ENCODE data around the gene NOS1AP.

The NOS1AP gene

DNA sequence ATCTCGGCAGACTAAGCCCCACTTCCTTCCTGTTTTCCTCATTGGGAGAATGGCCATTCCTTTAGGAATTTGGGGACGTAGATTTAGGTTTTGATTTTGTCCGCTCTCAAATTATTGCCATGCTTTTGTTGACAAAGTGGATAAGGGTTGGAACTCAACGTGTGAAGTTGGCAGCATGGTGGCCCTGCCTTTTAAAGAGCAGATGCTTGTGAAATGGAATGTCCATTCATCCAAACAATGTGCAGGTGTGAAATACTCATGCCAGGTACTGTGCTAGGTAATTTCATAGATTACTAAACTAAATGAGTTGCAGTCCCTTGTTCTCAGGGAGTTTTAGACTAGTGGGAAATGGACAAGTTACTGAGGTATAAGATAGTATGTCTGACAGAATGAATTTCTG is 232.2 kb downstream of the NOS1AP start:
- Histone ChIP-seq H3K27me3 (ENCODE audit: control insufficient read depth, low read length) (peaks cover 7% of the 10 kb centered on the region; the same call in 1 of the 2 replicates), H3K9me2 (replicated peaks; ENCODE audit: control insufficient read depth, low read length) (no peaks in the 10 kb centered on the region), H4K20me1 (ENCODE audit: control insufficient read depth, insufficient read depth, low read depth, low read length) (no peaks in the 10 kb centered on the region), H3K27ac (ENCODE audit: low read depth, low read length) (no peak overlapping the region), H3K36me3 (ENCODE audit: control insufficient read depth, low read length) (no peaks in the 10 kb centered on the region), H3F3A (ENCODE audit: control insufficient read depth, insufficient read depth) (no peaks in the 10 kb centered on the region), H3K4me1 (ENCODE audit: control insufficient read depth, low read length) (no peaks in the 10 kb centered on the region), H3K79me2 (ENCODE audit: control insufficient read depth, low read length) (no peaks in the 10 kb centered on the region), H3K9me3 (ENCODE audit: control insufficient read depth, insufficient read depth, low read length) (no peaks in the 10 kb centered on the region), H3K4me2 (ENCODE audit: low read length) (no peak overlapping the region), H3K4me3 (ENCODE audit: low read length) (no peak overlapping the region)
- TF ChIP-seq EZH2phosphoT487 (IDR thresholded peaks at IDR 0.05; ENCODE audit: borderline replicate concordance, low read length): no peak
- TF ChIP-seq, protein P1, sequence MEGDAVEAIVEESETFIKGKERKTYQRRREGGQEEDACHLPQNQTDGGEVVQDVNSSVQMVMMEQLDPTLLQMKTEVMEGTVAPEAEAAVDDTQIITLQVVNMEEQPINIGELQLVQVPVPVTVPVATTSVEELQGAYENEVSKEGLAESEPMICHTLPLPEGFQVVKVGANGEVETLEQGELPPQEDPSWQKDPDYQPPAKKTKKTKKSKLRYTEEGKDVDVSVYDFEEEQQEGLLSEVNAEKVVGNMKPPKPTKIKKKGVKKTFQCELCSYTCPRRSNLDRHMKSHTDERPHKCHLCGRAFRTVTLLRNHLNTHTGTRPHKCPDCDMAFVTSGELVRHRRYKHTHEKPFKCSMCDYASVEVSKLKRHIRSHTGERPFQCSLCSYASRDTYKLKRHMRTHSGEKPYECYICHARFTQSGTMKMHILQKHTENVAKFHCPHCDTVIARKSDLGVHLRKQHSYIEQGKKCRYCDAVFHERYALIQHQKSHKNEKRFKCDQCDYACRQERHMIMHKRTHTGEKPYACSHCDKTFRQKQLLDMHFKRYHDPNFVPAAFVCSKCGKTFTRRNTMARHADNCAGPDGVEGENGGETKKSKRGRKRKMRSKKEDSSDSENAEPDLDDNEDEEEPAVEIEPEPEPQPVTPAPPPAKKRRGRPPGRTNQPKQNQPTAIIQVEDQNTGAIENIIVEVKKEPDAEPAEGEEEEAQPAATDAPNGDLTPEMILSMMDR (IDR thresholded peaks at IDR 0.05; ENCODE audit: low read depth, low read length, poor library complexity, severe bottlenecking): no peak

DNA sequence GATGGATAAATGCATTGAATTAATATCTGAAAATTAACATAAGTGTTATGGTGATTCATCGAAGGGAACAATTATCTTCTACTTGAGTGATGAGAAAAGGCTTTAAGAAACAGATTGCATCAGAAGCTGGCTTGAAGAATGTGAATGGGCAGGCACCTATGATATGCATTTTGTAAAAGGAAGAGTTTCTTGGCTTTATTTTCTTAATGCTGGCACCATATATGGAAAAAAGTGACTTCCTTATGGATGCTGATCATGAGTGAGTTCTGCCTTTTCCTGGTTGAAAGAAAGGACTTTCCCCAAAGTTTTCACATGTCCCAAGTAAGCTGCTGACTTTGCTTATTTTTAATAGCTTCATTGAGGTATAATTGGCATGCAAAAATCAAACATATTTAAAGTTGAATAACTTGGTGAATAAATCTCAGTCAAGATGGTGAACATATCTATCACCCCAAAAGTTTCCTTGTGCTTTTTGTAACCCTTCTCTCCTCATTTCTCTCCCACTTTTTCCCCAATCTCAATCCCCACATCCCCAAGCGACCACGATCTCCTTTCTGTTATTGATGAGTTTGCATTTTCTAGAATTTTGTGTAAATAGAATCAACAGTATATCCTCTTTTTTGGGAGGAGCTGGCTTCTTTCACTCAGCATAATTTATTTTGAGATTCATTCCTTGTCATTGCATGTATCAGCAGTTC is 233.0 kb downstream of the NOS1AP start:
- no peaks in the 10 kb centered on the region for H3K36me3 ChIP-seq (ENCODE audit: control insufficient read depth, low read length)
- H3K27ac ChIP-seq (ENCODE audit: low read depth, low read length): no peak overlapping the region
- no peaks in the 10 kb centered on the region for H3K4me1 ChIP-seq (ENCODE audit: control insufficient read depth, low read length)
- H4K20me1 ChIP-seq (ENCODE audit: control insufficient read depth, insufficient read depth, low read depth, low read length): no peaks in the 10 kb centered on the region
- no peak overlapping the region for H3K4me3 ChIP-seq (ENCODE audit: low read length)
- peaks cover 7% of the 10 kb centered on the region; the same call in 1 of the 2 replicates for H3K27me3 ChIP-seq (ENCODE audit: control insufficient read depth, low read length)
- no peaks in the 10 kb centered on the region for H3K9me2 ChIP-seq (replicated peaks; ENCODE audit: control insufficient read depth, low read length)
- H3K9me3 ChIP-seq (ENCODE audit: control insufficient read depth, insufficient read depth, low read length): no peaks in the 10 kb centered on the region
- no peaks in the 10 kb centered on the region for H3F3A ChIP-seq (ENCODE audit: control insufficient read depth, insufficient read depth)
- H3K79me2 ChIP-seq (ENCODE audit: control insufficient read depth, low read length): no peaks in the 10 kb centered on the region
- H3K4me2 ChIP-seq (ENCODE audit: low read length): no peak overlapping the region
- TF ChIP-seq EZH2phosphoT487 (IDR thresholded peaks at IDR 0.05; ENCODE audit: borderline replicate concordance, low read length): no peak
- TF ChIP-seq, protein P1 (IDR thresholded peaks at IDR 0.05; ENCODE audit: low read depth, low read length, poor library complexity, severe bottlenecking): no peak

DNA sequence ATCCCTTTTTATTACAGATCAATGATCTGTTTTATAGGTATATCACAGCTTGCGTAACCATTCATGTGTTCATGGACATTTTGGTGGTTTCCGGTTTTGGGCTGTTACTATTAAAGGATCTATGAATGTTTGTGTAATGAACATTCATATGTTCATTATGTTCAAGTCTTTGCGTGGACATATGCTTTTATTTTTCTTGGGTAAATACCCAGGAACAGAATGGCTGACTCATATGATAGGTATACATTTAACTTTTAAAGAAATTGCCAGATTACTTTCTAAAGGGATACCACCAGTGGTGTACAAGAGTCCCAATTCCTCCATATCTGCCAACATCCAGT is 233.5 kb downstream of the NOS1AP start:
- H3K9me2 ChIP-seq (replicated peaks; ENCODE audit: control insufficient read depth, low read length): no peaks in the 10 kb centered on the region
- no peaks in the 10 kb centered on the region for H3K4me1 ChIP-seq (ENCODE audit: control insufficient read depth, low read length)
- no peaks in the 10 kb centered on the region for H3K9me3 ChIP-seq (ENCODE audit: control insufficient read depth, insufficient read depth, low read length)
- no peak overlapping the region for H3K4me3 ChIP-seq (ENCODE audit: low read length)
- H3K79me2 ChIP-seq (ENCODE audit: control insufficient read depth, low read length): no peaks in the 10 kb centered on the region
- peaks cover 7% of the 10 kb centered on the region; the same call in 1 of the 2 replicates for H3K27me3 ChIP-seq (ENCODE audit: control insufficient read depth, low read length)
- no peak for TF ChIP-seq EZH2phosphoT487 (IDR thresholded peaks at IDR 0.05; ENCODE audit: borderline replicate concordance, low read length)
- TF ChIP-seq, protein P1 (IDR thresholded peaks at IDR 0.05; ENCODE audit: low read depth, low read length, poor library complexity, severe bottlenecking): no peak
- H3K27ac ChIP-seq (ENCODE audit: low read depth, low read length): no peak overlapping the region
- no peaks in the 10 kb centered on the region for H3K36me3 ChIP-seq (ENCODE audit: control insufficient read depth, low read length)
- no peaks in the 10 kb centered on the region for H4K20me1 ChIP-seq (ENCODE audit: control insufficient read depth, insufficient read depth, low read depth, low read length)
- H3F3A ChIP-seq (ENCODE audit: control insufficient read depth, insufficient read depth): no peaks in the 10 kb centered on the region
- H3K4me2 ChIP-seq (ENCODE audit: low read length): no peak overlapping the region

All from DOHH2 (cell line).